ENCODE results near the gene TBC1D2.
"Not testable (repeated sequence)": the region's sequence is repeated elsewhere in the genome, so short reads cannot be mapped to it uniquely, and the experiment has no call there.

The TBC1D2 gene, protein sequence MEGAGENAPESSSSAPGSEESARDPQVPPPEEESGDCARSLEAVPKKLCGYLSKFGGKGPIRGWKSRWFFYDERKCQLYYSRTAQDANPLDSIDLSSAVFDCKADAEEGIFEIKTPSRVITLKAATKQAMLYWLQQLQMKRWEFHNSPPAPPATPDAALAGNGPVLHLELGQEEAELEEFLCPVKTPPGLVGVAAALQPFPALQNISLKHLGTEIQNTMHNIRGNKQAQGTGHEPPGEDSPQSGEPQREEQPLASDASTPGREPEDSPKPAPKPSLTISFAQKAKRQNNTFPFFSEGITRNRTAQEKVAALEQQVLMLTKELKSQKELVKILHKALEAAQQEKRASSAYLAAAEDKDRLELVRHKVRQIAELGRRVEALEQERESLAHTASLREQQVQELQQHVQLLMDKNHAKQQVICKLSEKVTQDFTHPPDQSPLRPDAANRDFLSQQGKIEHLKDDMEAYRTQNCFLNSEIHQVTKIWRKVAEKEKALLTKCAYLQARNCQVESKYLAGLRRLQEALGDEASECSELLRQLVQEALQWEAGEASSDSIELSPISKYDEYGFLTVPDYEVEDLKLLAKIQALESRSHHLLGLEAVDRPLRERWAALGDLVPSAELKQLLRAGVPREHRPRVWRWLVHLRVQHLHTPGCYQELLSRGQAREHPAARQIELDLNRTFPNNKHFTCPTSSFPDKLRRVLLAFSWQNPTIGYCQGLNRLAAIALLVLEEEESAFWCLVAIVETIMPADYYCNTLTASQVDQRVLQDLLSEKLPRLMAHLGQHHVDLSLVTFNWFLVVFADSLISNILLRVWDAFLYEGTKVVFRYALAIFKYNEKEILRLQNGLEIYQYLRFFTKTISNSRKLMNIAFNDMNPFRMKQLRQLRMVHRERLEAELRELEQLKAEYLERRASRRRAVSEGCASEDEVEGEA

DNA sequence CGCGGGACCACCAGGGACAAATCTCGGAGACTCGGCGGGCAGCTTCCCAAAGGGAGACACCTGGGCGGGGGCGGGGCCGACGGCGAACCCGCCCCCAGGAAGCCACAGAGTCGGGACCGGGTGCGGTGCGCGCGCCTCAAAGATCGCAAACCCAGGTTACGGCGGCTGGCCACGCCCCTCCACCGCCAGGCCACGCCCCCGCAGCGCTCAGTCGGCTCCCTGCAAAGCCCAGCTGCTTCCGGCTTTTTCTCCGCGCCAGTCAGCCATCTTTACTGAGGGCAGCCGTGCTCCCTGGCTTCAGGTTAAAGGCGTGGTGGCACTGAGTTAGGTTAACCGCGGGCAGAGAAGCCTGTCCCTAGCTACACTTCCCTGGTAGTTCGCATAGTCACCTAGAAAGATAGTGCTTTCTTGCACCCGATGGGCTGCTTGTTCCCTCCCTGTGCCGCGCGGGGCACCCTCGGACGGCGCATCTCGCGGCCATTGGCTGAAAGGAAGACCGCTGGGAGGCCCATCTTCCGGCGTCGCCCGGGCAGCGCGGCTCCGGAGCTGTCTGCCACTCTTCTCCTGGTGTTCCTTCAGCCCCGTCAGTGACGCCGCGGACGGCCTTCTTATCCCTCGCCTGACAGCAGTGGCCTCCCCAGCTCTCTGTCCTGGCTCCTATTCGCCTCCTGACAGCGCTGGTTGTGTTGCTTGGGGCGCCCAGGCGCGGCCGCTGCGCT lies at the start of gene TBC1D2:
Gene TBC1D2, minus strand, starts transcription at position 72 of the 719 bp plus-strand sequence. CDS start 108 bp downstream, outside the sequence.
- DNase-seq (ENCODE audit: low spot score): peak; percentile 96

DNA sequence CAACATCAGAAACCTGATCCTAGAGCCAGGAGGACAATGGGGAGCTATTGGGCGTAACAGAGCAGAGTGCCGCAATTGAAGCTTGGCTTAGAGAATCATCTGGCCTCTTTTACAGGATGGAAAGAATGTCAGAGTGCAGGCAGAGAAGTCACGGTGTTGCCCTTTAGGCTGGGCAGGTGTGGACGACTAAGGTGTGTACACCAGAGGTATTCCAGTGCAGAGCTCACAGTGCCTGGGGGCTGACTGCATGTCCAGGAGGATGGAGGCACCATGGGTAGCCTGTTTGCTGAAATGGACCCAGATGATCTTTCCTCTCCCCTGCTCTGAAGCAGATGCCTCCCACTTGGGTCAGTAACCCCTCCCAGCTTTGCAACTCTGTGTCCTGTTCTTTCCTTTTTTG lies 48.9 kb upstream of the TBC1D2 start:
- DNase-seq (ENCODE audit: low spot score): no peak

DNA sequence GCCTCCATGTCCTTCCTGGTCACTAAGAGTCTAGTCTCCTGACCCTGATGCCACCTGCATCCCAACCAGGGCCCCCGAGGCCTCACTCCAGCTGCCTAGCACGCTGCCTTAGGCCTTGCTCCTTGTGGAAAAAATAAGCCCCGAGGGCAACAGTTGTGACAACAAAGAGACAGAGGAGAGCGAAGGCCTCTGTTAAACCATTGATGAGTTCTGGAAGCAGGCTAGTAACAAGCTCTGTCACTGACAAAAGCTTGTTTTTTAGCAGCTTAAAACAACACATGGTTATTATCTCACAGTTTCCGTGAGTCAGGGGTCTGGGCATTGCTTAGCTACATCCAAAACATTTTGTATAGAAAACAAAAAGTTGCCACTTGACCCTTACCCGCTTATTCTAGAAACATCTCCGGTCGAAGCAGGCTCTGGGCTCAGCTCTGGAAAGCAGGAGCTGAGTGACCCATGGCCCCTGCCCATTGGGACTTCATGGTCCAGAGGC lies 48.2 kb upstream of the TBC1D2 start:
- DNase-seq (ENCODE audit: low spot score): no peak

DNA sequence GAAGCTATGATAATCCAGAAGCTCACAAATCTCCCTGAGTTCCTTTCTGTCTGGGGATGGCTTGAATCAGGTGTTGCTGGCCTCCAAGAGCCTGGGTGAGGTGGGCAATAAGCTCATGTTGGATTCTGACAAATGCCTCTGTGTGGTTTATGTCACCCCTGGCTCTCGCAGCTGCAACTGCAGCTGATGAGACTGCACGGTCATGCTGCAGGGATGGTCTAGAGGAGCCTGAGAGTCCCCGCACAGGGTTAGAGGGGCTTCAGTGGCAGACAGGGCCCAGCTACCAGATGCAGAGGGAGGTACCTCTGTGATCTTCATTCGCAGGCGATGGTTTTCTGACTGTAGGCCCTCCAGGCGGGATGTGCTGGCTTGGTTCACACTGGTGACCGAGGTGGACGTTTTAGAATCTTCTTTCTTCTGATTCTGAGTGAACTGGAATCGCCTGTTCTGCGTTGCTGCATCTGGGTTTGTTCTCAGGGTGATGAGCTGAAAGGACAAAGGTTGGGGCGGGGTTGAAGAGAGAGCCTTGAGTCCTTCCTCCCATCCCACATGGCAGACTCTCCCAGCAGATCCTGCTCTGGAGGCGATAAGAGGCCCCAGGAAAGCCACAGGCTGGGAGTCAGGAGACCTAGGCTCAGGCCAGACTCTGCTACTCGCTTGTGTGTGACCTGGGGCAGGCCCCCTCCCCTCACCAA lies 47.6 kb upstream of the TBC1D2 start:
- DNase-seq (ENCODE audit: low spot score): no peak

DNA sequence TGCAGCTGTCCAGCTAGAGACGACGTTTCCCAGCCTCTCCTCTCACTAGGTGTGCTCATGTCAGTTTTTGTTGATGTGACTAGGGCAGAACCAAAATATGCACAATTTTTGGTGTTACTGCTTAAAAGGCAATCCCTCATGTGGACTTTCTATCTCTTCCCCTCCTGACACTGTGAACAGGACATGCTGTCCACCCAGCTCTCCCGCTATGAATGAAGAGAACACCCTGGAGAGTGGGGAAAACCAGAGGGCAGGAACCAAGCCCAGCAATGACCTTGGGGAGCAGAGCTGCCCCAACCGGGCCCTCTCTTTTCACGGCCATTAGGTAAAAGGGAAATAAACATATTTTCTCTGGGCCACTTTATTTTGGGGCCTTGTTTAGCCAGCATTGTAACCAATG lies 46.7 kb upstream of the TBC1D2 start:
- no peak for DNase-seq (ENCODE audit: low spot score)

DNA sequence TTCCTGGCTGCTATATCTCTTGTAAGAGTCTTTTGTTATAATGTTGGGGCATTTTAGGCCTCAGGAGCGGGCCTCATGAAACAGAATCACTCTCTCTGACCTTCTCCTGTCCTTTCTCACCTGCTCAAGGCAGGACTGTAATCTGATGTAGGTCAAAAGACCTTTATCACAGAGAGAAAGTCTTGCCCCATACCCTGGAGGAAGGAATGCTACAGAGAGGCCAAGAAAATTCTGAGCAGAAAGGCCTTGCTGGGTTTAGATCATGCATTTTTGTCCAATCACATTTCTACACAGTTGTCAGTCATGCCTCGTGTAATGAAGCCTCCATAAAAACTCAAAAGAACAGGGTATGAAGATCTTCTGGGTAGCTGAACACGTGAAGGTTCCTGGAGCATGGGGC lies 45.2 kb upstream of the TBC1D2 start:
- no peak for DNase-seq (ENCODE audit: low spot score)

DNA sequence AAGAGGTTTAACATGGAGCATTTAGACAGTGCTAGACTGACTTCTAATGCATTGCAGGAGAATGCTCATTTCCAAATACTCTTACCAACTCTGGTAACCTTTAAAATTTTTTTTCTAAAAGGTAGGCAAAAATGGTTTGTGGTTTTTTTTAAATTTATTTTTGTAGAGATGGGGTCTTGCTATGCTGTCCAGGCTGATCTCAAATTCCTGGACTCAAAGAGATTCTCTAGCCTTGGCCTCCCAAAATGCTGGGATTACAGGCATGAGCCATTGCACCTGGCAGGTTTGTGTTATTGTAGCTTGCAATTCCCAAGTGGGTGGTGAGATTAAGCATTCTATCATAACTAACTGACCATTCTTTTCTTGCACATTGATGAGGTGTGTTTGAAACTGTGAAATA lies 43.0 kb upstream of the TBC1D2 start:
- DNase-seq (ENCODE audit: low spot score): no peak

DNA sequence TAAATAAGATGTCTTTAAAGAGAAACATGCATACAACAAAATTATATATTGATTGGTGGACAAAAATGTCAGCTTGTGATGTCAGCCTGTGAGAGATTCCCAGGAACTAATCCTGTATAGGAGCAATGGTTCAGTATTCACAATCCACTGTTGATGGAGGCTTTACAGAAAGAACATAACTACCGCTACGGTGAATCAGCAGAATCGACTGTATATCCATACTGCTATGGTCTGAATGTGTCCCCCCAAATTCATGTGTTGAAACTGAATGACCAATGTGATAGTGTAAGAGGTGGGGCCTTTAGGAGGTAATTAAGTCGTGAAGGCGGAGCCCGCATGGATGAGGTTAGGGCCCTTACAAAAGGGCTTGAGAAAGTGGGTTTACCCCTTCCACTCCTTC lies 40.4 kb upstream of the TBC1D2 start:
- no peak for DNase-seq (ENCODE audit: low spot score)

DNA sequence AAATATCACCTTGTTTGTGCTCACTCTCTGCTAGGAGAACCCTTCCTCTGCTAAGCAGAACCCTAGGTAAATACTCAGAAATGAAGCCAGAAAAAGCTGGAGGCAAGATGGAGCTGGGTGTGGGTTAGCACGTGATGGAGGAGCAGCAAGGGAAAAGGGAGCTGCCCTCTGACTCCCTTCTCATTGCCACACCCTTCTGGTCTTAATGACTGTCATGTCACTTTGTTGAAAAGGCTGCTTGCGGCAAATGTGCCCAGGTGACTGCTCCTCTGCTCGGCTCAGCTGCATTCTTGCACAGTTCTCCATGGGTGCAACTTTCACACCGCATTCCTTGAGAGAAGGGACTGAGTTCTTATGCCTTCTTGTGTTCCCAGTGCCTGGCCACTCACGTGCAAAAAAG lies 36.4 kb upstream of the TBC1D2 start:
- DNase-seq (ENCODE audit: low spot score): no peak

DNA sequence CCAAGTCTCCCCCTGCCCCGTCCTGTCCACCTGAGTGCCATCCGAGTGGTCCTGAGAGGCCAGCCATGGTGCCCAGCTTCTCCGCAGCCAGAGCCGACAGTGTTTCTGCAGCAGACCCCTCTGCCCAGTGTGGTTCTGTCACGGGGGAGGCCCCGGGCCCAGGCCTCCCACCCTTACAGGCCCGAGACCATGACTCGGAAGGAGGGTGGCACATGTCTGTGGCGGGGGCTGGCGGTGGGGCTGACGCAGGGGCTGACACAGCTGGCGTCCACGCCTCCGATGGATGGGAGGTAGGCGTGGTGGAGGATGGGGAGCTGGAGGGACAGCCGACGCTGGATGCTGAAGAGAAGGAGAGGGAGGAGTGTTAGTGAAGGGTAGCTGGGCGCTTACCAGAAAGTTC lies 35.0 kb upstream of the TBC1D2 start:
- no peak for DNase-seq (ENCODE audit: low spot score)

DNA sequence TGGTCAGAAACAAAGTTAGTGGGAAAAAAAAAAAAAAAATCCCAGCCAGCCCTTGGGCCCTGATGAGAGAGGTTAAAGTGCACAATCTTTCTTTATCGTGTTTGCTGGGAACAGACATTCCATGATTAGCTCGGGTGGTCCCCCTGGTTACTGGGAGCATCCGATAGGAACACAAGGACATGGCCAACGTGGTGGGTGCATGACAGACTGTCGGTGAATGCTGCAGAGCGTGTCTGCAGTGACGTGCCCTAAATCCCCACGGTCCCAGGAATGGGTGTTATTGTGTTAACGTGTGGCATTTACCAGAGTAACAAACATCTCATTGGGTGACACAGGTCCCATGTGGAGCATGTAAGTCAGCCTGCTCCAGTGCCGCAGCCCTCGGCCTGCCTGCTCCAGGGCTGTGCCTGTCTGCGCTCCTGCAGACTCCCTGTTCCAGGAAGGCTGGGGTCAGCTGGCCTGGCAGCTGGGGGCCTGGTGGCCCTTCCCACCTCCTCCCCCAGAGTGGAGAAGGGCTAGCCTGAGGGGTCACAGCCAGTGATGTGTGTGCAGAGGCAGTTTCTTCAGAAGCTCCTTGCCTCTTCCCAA lies 34.3 kb upstream of the TBC1D2 start:
- no peak for DNase-seq (ENCODE audit: low spot score)

DNA sequence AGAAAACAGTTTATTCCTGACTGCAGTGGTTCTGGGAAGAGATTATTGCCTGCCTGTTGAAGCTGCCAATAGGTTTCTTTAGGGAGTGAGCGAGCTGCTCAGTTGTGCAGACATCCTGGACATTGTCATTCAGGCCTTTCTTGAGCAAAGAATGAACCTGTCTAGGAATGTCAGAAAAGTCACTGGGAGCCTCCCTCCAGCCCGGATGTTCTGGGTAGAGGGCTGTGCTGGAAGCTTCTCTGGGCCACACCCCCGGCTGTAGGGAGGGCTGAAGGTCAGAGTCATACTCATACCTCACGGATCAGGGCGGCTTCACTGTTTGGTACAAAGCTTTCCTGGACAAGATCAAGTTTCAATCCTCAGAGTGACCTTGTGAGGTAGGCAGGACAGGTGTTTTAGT lies 33.4 kb upstream of the TBC1D2 start:
- no peak for DNase-seq (ENCODE audit: low spot score)

DNA sequence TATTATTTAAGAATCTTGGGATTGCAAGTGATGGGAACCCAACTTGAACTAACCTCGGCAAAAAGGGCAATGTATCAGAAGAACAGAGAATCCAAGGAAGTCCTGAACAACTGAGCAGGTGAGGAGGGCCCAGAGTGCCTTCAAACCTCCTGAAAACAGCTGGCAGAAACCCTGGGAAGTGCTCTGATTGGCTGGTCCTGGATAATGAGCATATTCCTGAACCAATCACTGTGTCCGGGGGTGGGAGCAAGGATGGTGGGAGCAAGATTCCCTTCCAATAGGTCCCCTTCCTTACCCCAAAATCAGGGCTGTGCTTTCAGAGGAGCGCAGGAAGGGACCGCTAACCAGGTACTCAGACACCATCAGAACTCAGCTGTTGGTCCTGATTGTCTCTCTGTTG lies 31.9 kb upstream of the TBC1D2 start:
- DNase-seq (ENCODE audit: low spot score): no peak

DNA sequence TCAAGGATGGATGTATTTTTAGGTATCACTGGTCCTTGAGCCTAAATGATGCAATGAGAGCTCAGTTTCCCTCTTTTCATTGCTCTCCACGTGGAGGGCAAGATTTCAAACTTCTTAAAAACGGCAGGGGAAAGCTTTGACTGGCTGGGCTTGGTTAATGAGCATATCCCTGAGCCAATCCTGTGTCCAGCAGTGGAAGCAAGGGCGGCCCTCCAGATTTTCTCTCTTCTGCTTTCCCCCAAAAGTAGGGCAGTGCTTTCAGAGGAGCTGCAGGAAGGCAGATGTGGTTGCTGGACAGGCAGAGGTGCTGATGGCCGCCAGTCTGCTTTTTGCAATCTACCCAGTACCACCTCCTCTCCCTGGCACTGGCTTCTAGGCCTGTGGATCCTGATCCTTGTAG lies 30.0 kb upstream of the TBC1D2 start:
- no peak for DNase-seq (ENCODE audit: low spot score)

DNA sequence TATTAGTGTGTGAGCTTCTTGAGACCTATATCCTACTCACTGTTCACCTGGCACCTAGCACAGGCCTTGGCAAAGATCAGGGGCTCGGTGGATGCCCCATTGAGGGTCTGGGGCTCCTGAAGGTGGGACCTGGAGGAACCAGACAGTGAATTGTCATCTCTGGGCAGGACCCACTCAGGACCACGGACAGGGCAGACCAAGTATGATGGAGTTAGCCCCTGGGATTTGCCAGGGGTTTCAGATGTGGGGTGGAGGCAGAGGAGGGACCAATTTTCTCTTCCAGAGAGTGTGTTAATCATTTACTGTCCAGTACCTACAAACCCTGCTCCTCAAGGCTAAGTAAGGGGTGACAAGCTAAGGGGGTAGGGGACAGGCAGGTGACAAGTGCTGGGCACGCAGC lies 29.3 kb upstream of the TBC1D2 start:
- DNase-seq (ENCODE audit: low spot score): no peak

DNA sequence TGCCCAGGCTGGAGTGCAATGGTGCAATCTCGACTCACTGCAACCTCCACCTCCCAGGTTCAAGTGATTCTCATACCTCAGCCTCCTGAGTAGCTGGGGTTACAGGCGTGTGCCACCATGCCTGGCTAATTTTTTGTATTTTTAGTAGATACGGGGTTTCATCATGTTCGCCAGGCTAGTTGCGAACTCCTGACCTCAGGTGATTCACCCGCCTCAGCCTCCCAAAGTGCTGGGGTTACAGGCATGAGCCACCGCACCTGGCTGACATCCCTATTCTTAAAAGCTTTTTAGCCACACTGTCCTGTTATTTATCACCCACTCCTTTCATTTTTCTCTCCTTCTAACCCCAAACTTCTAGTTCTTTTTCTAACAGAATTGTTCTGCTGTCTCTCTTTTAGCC lies 27.7 kb upstream of the TBC1D2 start:
- DNase-seq (ENCODE audit: low spot score): not testable (repeated sequence)

DNA sequence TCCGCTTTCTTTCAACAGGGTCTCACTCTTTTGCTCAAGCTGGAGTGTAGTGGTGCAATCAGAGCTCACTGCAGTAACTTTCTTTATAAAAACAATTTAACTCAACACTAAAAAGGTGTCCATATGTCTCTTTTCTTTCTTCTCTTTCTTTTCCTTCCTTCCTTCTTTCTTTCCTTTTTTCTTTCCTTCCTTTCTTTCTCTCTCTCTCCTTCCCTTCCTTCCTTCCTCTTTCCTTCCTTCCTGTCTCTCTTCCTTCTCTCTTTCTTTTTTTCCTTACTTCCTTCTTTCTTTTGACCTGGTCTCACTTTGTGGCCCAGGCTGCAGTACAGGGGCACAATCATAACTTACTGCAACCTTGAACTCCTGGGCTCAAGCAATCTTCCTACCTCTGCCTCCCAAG lies 25.8 kb upstream of the TBC1D2 start:
- no peak for DNase-seq (ENCODE audit: low spot score)

DNA sequence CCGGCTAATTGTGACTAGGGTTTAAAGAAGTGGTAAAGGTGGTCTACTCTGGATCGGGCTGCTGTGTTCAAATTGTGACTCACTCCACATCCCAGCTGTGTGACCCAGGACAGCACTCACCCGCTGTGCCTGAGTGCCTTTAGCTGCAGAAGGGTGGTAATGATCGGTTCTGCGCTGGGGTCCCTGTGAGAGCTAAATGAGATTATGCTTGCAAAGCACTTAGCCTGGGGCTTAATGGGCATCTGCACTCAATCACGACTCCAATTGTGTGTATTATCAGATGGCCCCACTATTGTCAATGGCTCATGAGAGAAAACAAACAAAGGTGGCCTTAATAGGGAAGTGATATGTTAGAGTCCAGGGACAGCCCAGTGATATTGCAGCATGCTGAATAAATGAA lies 25.1 kb upstream of the TBC1D2 start:
- DNase-seq (ENCODE audit: low spot score): no peak

DNA sequence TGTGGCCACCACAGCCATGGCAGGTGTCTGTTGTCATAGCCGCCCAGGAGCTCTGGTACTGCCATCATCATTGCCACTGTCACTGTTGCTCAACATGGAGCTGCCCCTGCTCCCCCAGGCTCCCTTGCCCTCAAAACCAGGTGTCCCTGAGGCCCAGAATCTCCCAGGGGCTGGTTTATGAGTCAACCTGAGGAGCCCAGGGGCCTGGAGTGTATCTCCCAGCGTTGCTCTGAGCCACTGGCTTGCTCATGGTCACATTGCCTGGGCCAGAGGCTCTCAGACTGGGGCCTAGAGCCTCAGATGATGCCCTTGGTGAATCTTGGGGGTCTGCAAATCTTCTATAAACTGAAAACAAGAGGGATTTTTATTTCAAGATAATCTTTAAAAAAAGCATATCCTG lies 24.7 kb upstream of the TBC1D2 start:
- no peak for DNase-seq (ENCODE audit: low spot score)

DNA sequence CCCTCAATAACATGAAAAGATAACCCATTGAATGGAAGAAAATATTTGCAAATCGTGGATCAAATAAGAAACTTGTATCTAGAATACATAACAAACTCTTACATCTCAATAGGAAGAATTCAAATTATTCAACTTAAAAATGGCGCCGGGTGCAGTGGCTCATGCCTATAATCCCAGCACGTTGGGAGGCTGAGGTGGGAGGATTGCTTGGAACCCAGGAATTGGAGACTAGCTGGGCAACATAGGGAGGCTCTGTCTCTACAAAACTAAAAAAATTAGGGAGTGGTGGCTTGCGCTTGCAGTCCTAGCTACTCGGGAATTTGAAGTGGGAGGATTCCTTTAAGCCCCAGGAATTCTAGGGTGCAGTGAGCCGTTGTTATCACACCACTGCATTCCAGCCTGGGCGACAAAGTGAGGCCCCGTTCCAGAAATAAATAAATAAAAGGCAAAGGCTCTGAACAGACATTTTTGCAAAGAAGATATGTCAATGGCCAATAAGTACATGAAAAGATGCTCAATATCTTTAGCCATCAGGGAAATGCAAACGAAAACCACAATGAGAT lies 21.5 kb upstream of the TBC1D2 start:
- DNase-seq (ENCODE audit: low spot score): no peak

DNA sequence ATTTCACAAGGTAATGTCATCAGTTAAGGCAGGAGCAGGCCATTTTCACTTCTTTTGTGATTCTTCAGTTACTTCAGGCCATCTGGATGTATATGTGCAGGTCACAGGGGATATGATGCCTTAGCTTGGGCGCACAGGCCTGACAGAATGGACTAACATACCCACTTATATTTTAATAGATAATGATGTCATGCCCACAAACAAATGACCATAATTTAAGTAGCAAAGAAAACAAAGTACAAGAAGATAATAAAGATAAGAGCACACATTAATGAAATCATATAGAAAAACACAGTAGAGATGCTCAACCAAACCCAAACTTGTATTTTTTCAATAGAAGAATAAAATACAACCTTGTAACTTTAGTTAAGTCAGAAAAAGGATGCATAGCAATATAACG lies 19.7 kb upstream of the TBC1D2 start:
- DNase-seq (ENCODE audit: low spot score): no peak

Measured in hematopoietic multipotent progenitor cell treated with erythropoietin and hydrocortisone succinate and interleukin-3 and kit ligand, for 15 days (in vitro differentiated cells).